Renal cortex interstitium (tissue), 11 donors: Measurements from ENCODE around the gene TUBB4B. TPM values are rescaled to one million over a fixed set of nuclear protein-coding genes. Genes with fewer than 3 reads are reported as not detected.

ENCODE experiments used
- DNase-seq, 11 donors: peaks; one replicate each; pipeline ENCODE4 v3.0.0-alpha.2; 2013; ENCODE audit warnings: low read depth in 9 of 11, low spot score in 4 of 11; ENCODE audit errors: extremely low read depth in 1 of 11
- polyA plus RNA-seq, 3 donors: library from polyadenylated mRNA; unstranded; fragments of 120-200 nt; gene quantifications; one replicate each; pipeline ENCODE4 v1.2.1, GENCODE V29; 2013; ENCODE audit not compliant: insufficient read length in 3 of 3

TUBB4B gene
- polyA plus RNA-seq, 3 donors, result 331 to 492 (median 358) TPM

DNA sequence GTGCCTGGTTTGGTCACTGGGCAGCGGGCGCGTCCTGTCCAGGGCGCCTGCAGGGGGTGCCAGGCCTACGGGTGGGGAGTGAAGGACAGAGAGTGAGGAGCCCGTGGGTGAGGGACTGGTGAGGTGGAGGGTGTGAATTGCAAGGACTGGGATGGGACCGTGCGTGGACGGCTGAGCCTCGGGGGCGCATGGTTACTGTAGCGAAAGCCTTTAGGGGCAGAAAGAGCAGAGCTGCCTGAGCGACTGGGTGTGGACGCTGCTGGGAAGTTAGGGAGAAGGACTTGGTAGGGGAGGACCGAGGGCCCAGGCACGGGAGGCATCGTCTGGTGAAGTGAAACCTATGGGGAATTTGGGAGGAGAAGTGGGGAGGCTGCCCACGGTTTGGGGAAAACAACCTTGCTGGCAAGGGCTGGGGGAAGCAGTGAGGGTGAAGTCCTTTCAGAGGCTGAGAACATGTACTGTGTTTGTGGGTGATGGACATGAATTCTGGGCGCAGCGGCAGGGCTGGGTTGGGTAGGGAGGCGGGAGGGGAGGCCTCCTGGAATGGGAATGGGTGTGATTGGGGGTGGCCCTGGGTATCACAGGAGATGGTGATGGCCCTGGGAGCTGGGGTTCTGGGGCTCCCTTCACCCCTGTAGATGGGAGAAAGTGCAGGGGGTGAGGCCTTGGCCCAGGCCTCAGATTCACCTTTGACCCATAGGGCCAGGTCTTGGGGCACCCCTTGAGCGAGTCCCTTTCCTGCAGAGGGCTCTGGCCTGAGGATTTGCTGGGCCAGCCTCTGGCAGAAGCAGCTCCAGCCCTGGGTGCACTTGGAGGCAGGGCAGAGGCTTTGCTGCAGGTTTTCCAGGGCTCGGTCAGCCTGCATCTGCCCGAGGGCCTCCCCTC is 34.7 kb downstream of the TUBB4B start:
- no peak for DNase-seq

DNA sequence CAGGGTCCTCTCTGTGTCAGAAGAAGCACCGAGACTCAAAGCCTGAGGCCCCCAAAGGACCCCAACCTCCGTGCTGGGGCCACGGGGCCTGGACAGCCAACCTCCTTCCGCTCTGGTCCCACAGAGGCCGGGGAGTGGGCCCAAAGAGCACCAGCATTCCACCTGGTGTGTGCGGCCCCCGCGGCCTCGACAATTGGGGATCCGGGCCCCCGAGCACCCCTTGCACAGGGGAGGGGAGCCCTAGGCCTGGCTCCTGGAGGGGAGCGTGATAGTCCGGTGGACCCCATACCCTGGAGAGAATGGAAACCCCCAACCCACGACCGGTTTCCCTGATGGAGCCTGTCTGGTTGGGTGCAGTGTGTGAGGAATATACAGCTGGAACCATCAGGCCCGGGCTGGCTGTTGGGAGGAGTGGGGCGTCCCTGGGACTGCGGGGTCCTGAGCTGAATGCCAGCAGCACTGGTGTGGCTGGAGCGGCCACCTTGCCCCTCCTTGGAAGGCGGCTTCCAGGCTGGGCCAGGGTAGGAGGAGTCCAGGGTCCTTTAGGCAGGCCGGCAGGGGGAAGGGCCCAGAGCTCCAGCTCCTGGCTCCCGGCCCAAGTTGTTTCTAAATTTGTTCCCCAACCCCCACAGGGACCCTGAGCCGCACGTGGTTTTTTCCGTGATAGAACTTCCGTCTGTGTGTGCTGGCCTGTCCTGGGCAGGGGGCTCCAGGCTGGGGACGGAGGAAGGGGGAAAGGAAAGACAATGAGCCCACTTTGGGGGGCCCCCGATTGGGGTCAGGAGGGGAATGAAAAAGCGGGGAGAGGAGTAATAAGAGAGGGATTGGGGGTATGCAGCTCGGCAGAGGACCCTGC is 35.6 kb downstream of the TUBB4B start:
- peak in 2 of 11 donors; percentile 77 to 85 for DNase-seq

DNA sequence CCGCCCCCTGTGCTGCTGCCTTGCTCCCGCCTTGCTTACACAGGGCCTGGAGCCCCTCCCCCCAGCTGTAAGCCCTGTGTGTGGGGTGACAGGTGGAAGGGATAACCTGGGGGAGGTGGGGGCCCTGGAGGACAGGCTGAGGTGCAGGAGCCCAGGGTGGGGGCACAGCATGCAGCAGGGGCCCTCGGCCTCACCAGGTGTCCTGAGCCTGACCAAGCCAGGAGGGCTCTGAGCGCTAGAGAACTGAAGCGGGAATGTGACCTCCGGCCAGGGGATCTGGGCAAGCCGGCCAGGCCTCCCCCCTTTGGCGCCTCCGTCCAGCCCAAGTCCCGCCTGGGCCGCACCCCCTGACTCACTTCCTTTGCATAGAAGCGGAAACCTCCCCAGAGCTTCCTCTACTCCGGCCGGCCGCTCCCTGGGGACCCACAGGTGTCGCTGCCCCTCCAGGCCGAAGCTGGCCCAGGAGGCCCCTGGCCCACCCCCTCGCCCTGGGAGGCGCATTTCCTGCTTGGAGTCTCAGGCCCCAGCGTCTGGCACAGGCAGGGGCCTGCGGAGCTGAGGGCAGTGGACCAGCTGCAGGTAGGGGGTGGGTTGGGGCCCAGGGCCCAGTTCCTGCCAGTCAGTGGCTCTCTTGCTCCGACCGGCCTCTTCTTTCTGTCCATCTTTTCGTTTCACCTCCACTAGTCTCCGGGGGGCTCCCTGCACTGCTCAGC is 36.4 kb downstream of the TUBB4B start, which contains the start of gene TOR4A:
Gene TOR4A (plus strand): TSS at position 398 of the 713 bp plus-strand sequence. CDS start 964 bp downstream, outside the sequence.
- no peak for DNase-seq

DNA sequence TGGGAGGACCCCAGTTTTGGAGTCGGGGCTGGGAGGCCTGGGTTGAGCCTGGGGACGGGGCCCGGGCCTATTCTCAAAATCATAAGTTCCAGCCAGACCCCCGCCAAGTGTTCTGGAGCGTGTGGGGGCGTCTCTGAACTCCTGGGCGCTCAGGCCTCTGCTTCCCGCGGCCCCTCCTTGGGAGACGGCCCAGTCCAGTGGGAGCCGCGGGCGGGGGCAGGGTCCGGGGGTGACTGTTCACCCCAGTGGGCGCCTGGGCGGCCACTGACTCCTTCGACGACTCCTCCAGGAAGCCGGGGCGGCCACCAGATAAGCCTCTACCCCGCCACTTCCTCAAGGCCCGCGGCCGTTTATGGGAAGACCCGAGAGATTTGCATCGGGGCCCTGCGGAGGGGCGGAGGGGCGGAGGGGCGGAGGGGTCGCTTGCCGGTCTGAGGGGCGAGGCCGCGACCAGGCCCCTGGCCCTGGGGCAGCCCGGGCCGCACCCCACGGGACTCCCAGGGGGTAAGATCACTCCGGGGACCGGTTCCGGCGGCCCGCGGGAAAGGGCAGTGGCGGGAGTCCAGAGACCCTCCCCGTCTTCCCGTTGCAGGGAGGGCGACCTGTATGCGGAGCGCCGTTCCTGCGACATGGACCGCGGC is 37.1 kb downstream of the TUBB4B start:
- no peak for DNase-seq

DNA sequence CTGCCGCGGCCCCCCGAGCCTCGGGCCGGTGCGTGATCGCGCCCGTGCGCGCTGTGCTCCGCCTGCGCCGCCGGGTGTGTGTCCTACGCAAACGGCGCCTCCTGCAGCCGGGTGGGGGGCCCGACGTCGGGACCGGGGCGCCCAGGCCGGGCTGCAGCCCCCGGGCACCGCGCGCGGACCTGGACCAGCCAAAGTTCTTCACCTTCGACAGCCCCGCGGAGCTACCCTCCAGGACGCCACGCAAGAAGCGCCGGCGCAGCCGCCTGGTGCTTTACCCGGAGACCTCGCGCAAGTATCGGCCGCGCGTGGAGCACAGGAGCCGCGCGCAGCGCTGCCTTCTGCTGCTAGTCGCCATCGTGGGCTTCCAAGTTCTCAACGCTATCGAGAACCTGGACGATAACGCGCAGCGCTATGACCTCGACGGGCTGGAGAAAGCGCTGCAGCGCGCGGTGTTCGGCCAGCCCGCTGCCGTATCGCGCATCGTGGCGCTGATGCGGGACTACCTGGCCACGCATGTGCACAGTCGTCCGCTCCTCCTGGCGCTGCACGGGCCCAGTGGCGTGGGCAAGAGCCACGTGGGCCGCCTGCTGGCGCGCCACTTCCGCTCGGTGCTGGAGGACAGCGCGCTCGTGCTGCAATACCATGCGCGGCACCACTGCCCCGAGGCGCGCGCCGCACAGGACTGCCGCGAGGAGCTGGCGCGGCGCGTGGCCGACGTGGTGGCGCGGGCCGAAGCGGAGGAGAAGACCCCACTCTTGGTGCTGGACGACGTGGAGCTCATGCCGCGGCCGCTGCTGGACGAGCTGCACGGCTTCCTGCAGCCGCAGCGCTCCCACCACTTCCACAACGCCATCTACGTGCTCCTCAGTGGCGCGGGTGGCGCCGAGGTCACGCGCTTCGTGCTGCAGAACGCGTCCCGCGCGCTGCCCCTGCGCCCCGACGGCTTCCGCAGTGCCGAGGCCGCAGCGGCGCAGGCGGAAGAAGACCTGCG is 37.9 kb downstream of the TUBB4B start:
- DNase-seq, result no peak

DNA sequence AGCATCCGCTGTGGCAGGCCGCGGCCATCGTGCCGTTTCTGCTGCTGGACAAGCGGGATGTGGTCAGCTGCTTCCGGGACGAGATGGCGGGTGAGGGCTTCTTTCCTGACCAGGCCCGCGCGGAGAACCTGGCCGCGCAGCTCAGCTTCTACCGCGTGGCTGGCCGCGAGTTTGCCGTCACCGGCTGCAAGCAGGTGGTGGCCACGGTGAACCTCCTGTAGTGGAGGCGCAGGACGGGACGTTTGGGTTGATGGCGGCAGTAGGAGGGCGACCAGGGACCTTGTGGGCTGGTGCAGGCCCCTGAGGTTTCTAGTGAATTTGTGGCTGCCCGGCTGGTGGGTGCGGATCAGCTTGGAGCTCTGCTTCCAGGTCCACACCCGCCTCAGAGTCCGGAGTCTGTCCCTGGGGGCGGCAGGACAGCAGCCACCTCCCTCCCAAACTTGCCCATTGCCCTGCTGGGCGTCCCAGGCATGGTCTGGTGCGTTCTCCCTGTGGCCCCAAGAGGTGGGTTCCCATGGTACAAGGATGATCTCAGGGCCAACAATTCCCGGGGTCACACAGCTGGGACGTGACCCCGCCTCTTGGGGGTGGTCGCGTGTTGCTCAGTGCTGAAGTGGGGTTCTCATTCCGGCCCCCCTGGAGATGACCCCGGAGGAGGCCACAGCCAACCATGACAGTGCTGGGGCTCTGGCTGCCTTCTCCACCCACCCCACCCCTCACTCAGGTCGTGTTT is 38.8 kb downstream of the TUBB4B start:
- DNase-seq, result no peak

DNA sequence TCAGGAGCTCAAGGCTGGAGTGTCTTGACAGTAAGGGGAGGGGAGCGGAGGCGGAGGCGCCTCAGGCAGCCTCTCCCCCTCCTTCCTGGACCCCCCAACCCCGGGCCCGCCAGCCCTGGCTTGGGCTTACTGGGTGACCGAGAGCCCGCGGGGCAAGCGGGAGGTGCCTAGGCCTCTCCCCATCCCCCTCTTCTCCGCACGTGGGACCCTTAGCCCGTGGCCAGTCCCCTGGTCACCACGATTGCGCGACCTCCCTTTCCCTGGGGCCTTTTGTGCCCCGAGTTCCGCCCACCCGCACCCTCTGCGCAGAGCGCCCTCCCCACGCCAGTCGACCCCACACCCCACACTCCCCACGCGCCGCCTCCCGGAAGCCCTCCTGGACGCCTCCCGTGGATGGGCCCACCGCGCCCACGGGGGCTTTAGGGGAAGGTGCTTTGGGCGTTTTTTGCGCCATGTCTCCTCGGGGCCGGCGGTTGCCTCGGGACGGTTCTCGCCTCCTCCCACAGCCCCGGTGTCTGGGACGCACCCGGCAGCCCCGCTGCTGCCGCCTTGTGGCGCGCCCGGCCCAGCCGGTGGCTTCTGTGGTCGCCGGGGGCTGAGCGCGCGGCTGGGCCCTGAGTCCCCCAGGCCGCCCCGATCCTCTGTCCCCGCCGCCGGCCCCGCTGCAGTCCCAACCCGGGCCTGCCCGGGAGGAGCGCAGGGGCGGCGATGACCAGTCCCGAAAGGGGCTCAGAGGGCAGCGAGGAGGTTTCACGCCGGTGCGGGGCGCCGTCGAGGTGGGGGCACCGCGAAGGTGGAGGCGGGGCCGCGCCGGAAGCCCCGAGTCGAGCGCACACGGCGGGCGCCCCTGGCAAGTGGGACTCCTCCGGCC is 39.6 kb downstream of the TUBB4B start:
- DNase-seq, result no peak

DNA sequence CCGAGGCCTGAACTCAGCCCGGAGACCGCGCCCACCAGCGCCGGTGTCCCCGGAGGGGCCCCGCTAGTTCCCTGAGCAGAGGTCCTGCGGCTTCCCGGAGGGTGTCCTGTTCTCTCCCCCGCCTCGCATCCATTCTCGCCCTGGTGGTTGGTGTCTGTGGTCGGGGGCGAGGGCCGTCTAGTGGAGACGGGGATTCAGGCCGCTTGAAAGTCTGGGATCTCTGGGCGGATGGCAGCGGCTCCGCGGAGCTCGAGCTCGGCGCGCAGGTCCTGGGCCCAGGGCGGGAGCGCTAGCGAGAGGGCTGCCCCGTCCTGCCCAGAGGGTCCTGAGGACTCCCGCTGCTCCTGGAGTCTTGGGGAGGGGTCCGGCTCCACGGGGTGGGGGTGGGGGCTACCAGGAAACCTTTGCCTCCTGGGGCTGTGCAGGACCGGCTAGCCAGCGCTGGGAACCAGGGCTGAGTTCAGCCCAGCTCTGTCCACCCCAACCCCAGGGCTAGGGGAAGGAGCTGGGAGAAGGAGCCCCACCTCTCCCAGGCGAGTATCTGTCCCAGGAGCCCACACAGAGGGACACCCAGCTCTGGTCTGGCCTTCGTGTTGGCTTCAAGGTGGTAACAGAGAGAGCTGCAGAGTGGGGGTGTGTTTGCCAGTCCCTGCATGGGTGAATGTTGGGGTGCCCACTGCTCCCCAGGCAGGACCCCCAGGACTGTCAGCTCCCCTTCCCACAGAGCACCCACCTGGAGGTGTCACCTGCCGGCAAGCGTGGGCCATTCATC is 40.4 kb downstream of the TUBB4B start:
- DNase-seq, result no peak

DNA sequence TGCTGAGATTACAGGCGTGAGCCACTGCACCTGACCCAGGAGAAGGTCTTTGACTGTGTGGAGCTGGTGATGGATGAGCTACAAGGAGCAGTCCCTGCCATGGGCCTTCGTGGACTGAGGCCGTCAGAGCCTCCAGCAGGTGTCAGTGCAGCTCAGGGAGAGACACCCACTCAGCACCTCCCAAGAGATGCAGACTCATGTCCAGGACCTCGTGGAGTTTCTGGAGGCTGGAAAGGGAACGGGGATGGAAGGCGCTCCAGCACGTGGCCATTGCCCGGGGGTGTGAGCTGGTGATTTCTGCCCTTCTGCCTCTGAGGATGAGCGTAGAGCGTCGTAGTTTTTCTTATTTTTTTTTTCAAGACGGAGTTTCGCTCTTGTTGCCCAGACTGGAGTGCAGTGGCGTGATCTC is 45.9 kb downstream of the TUBB4B start:
- no peak for DNase-seq

DNA sequence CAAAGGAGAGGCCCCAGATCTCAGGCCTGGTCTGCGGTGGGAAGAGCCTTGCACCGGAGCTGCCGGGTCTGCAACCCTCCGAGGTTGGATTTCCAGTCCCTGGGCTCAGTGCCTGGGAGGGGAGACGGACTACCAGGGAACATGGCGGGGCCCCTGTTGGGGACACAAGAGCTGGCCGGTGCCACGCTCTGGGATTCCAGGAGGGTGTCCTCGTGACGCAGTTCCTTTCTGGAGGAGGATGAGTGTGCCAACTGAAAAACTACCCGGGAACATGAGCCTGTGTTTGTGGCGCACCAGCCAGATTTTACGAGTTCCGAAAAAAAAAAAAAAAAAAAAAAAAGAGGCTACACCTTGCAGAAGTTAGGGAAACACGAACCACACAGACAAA is 52.0 kb downstream of the TUBB4B start:
- no peak for DNase-seq

Other genes with a start within 250 kb of the TUBB4B start
- 10 to 100 TPM; 23.7 to 40.2 (median 39.3) TPM for gene PAXX, start 248.9 kb upstream of the TUBB4B start, polyA plus RNA-seq
- gene CLIC3, start 244.7 kb upstream of the TUBB4B start, polyA plus RNA-seq, result under 1 TPM; 0.37 to 0.75 (median 0.39) TPM
- gene ABCA2, start 213.1 kb upstream of the TUBB4B start, polyA plus RNA-seq, result 10 to 100 TPM; 43.4 to 66.6 (median 61.6) TPM
- gene FUT7, start 209.2 kb upstream of the TUBB4B start, polyA plus RNA-seq, result under 1 TPM; 0.07 to 0.15 (median 0.12) TPM
- gene NPDC1, start 195.1 kb upstream of the TUBB4B start, polyA plus RNA-seq, result 10 to 100 TPM; 12.9 to 38.4 (median 31.5) TPM
- gene ENTPD2, start 187.2 kb upstream of the TUBB4B start, polyA plus RNA-seq, result 1 to 10 TPM; 4.3 to 5.3 (median 4.7) TPM
- 1 to 10 TPM; 6.6 to 9.2 (median 6.8) TPM for gene SAPCD2, start 170.7 kb upstream of the TUBB4B start, polyA plus RNA-seq
- 1 to 10 TPM; 4.9 to 9.2 (median 5.7) TPM for gene UAP1L1, start 163.8 kb upstream of the TUBB4B start, polyA plus RNA-seq
- 10 to 100 TPM; 46.1 to 62.1 (median 55.3) TPM for gene MAN1B1, start 154.3 kb upstream of the TUBB4B start, polyA plus RNA-seq
- 10 to 100 TPM; 15.2 to 30.6 (median 24.7) TPM for gene DPP7, start 126.6 kb upstream of the TUBB4B start, polyA plus RNA-seq
- under 1 TPM in 1 of 3 donors, not detected in 2; 0.34 TPM for gene GRIN1, start 102.1 kb upstream of the TUBB4B start, polyA plus RNA-seq
- gene LRRC26, start 71.2 kb upstream of the TUBB4B start, polyA plus RNA-seq, result under 1 TPM in 1 of 3 donors, not detected in 2; 0.14 TPM
- not detected for gene TMEM210, start 69.2 kb upstream of the TUBB4B start, polyA plus RNA-seq
- gene ANAPC2, start 52.7 kb upstream of the TUBB4B start, polyA plus RNA-seq, result 10 to 100 TPM; 35.5 to 56.7 (median 49.2) TPM
- gene SSNA1, start 52.6 kb upstream of the TUBB4B start, polyA plus RNA-seq, result 10 to 100 TPM; 36.9 to 62.9 (median 49.8) TPM
- 10 to 100 TPM; 14.8 to 17.3 (median 16.4) TPM for gene TPRN, start 40.5 kb upstream of the TUBB4B start, polyA plus RNA-seq
- 10 to 100 TPM; 40.2 to 46.4 (median 42.7) TPM for gene TMEM203, start 35.6 kb upstream of the TUBB4B start, polyA plus RNA-seq
- 10 to 100 TPM in 2 of 3 donors, 1 to 10 TPM in 1; 8.2 to 15.1 (median 14.2) TPM for gene NDOR1, start 35.6 kb upstream of the TUBB4B start, polyA plus RNA-seq
- gene RNF208, start 19.0 kb upstream of the TUBB4B start, polyA plus RNA-seq, result 10 to 100 TPM in 2 of 3 donors, 1 to 10 TPM in 1; 6.0 to 13.3 (median 13.2) TPM
- gene CYSRT1, start 16.1 kb upstream of the TUBB4B start, polyA plus RNA-seq, result 10 to 100 TPM in 2 of 3 donors, 1 to 10 TPM in 1; 8.5 to 13.9 (median 12.8) TPM
- gene RNF224, start 13.8 kb upstream of the TUBB4B start, polyA plus RNA-seq, result 10 to 100 TPM in 2 of 3 donors, 1 to 10 TPM in 1; 7.9 to 15.2 (median 12.0) TPM
- 10 to 100 TPM in 2 of 3 donors, 1 to 10 TPM in 1; 5.0 to 13.8 (median 11.6) TPM for gene SLC34A3, start 10.4 kb upstream of the TUBB4B start, polyA plus RNA-seq
- gene STPG3, start 10.0 kb downstream of the TUBB4B start, polyA plus RNA-seq, result 1 to 10 TPM; 2.2 to 4.2 (median 2.6) TPM
- gene NELFB, start 14.0 kb downstream of the TUBB4B start, polyA plus RNA-seq, result 10 to 100 TPM; 49.8 to 62.2 (median 55.2) TPM
- 1 to 10 TPM; 4.4 to 8.9 (median 6.3) TPM for gene TOR4A, start 36.4 kb downstream of the TUBB4B start, polyA plus RNA-seq
- gene NRARP, start 61.0 kb downstream of the TUBB4B start, polyA plus RNA-seq, result 1 to 10 TPM; 6.8 to 9.0 (median 7.7) TPM
- gene EXD3, start 181.9 kb downstream of the TUBB4B start, polyA plus RNA-seq, result 10 to 100 TPM; 12.0 to 35.4 (median 16.6) TPM
- 10 to 100 TPM in 1 of 3 donors, 1 to 10 TPM in 2; 4.8 to 15.9 (median 6.0) TPM for gene NOXA1, start 182.1 kb downstream of the TUBB4B start, polyA plus RNA-seq
- under 1 TPM; 0.14 to 0.68 (median 0.63) TPM for gene ENTPD8, start 200.1 kb downstream of the TUBB4B start, polyA plus RNA-seq
- 10 to 100 TPM; 52.9 to 57.8 (median 56.5) TPM for gene NSMF, start 218.0 kb downstream of the TUBB4B start, polyA plus RNA-seq